ENCODE measurements around the gene KIF16B. TPM values are rescaled to one million over a fixed set of nuclear protein-coding genes. Genes with fewer than 3 reads are reported as not detected.

Gene KIF16B
- total RNA-seq, 4 donors from 2014 or later = 15.7 to 29.0 (median 19.3) TPM

DNA sequence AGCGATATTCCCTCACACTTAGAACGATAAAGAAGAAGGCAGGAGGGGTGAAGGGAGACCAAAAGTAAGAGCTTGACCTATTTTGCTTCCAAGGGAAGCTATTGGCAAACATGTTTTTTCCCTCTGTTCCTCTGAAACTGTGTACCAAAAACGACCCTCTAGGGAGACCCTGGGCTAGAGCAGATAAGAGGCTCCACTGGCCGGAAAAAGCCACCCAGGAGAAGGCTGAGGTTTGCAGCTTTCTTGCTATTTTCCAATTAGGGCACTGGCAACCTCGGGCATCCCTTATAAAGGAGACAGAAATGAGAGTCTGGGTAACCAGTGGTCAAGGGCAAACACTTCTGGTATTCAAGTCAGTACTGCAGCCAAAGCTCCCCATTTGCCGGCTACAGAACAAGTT, 168.0 kb downstream of the KIF16B start:
- TF ChIP-seq, protein P1, sequence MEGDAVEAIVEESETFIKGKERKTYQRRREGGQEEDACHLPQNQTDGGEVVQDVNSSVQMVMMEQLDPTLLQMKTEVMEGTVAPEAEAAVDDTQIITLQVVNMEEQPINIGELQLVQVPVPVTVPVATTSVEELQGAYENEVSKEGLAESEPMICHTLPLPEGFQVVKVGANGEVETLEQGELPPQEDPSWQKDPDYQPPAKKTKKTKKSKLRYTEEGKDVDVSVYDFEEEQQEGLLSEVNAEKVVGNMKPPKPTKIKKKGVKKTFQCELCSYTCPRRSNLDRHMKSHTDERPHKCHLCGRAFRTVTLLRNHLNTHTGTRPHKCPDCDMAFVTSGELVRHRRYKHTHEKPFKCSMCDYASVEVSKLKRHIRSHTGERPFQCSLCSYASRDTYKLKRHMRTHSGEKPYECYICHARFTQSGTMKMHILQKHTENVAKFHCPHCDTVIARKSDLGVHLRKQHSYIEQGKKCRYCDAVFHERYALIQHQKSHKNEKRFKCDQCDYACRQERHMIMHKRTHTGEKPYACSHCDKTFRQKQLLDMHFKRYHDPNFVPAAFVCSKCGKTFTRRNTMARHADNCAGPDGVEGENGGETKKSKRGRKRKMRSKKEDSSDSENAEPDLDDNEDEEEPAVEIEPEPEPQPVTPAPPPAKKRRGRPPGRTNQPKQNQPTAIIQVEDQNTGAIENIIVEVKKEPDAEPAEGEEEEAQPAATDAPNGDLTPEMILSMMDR (IDR thresholded peaks at IDR 0.05) = no peak
- DNase-seq (ENCODE audit: low spot score) (no peak), ATAC-seq (ENCODE audit: low FRiP score) (no peak)

DNA sequence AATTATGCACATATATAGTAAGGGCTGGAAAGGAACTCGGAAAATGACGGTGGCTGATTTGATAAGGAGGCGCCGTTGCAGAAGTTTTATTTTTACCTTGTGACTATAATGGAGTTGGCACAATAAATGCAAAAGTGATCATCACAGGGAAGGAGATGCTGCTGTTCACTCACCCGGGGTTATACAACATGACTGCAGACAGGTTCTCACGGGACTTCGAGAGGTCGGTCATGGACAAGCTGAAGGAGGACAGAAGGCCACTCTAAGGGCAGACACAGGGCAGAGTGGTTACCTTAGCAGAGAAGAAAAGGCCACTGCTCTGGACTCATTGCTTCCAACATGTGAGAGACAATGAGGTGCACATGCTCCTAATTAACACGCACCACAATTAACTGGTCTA, 168.6 kb downstream of the KIF16B start:
- DNase-seq (ENCODE audit: low spot score) = no peak
- ATAC-seq (ENCODE audit: low FRiP score) = no peak
- TF ChIP-seq, protein P1 (IDR thresholded peaks at IDR 0.05) = no peak

DNA sequence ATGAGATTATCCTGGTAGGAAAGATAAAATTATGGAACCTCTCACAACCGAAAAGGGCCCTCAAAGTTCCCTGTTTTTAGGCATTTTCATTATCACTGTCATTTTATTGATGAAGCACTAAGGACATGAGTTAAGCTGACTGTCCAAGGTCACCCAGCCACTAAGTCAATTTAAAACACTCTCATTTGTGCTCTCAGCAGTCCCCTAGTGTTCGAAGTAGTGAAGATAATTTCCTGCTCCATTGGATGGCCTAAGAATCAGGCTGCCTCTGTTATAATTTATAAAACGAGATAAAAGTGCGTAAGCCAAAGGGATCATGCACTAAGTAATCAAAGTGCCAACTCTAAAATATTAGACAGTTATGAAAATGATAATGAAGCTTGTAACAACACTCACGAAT, 169.1 kb downstream of the KIF16B start:
- DNase-seq (ENCODE audit: low spot score) (no peak), ATAC-seq (ENCODE audit: low FRiP score) (no peak)
- TF ChIP-seq, protein P1 (IDR thresholded peaks at IDR 0.05) = no peak

GRCh38 chr20:16400234-16400633, 173.0 kb downstream of the KIF16B start:
- TF ChIP-seq, protein P1 (IDR thresholded peaks at IDR 0.05) = no peak

DNA sequence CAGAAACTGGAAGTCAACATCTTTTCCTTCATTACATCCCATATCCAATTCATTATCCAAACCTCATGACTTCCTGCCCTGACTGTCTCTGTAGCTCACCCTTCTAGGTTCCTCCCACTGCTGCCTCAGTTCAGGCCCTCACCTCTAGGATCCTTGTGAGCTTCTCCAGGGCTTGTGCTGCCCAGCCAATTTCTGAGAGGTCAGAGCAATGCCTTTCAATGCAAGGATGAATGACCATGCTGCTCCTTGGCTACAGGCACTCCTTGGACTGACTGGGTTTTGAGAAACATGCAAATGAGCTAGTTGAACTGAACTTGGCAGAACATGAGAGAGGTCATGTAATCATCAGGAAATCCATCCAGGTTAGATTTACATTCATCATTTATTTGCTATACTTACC, 173.4 kb downstream of the KIF16B start:
- ATAC-seq (ENCODE audit: low FRiP score) (no peak), DNase-seq (ENCODE audit: low spot score) (no peak)
- TF ChIP-seq, protein P1 (IDR thresholded peaks at IDR 0.05) = no peak

More at GRCh38 chr20:16400234-16400633, 173.0 kb downstream of the KIF16B start:
- no peak for ATAC-seq (ENCODE audit: low FRiP score)
- no peak for DNase-seq (ENCODE audit: low spot score)

DNA sequence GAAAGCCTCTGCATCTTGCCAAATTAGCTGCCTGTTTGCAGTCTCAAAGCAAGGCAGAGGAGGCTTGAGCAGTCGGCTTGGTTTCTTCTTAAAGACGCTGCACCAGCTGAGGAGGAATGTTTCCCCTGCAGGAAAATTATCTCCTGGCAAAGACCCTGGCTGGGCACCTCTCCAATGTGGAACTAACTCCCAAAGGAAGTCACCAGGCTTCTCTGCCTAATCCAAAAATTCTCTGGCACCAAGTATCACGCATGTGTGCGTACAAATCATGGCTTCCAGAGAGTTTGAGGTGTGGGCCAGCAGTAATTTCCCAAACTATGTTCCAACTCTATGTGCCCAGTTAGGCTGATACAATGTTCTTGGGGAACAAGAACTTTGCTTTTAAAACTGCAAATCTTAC, 176.2 kb downstream of the KIF16B start:
- TF ChIP-seq, protein P1 (IDR thresholded peaks at IDR 0.05) = no peak
- DNase-seq (ENCODE audit: low spot score) (no peak), ATAC-seq (ENCODE audit: low FRiP score) (no peak)

DNA sequence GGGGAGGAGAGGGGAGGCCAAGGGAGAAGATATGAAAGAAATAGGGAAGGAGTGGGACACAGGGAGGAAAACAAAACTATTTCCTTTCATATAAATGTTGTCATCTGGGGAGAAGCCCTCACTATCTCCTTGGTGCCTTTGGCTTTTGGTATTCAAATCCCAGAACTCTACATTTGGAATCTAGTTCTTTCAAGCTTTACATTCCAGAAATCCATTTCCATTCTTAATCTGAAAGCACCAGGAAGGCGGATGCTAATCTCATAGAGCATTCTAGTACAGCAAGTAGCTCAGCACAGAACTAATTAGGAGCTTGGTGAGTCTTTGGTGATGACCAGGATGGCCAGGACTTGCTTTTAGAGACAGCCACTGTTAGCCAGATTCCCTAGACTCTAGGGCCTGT, 177.9 kb downstream of the KIF16B start:
- DNase-seq (ENCODE audit: low spot score) = no peak
- ATAC-seq (ENCODE audit: low FRiP score) = no peak
- TF ChIP-seq, protein P1 (IDR thresholded peaks at IDR 0.05) = no peak
